Cardiac fibroblast (primary cell): Measurements from ENCODE around the gene GLRX3.

Source experiments
- DNase-seq, 2 donors: peaks; one replicate each; pipeline versions ENCODE4 v3.0.0 to v3.0.0-alpha.2; 2010; ENCODE audit warnings: low read depth in 2 of 2
- H3K4me3 ChIP-seq, 2 donors: replicated peaks in 1 of 2; 1 replicate in 1 of 2; 2 replicates in 1 of 2; pipeline ENCODE4 v1.5.1; 2011; ENCODE audit warnings: low read depth in 2 of 2, low read length in 2 of 2, mild to moderate bottlenecking in 2 of 2, moderate library complexity in 1 of 2
- TF ChIP-seq, protein P1 (sequence below): IDR thresholded peaks from one replicate; pipeline ENCODE4 v1.5.1; 2011; ENCODE audit warnings: low read depth, mild to moderate bottlenecking, low read length, inconsistent platforms

Gene GLRX3

DNA sequence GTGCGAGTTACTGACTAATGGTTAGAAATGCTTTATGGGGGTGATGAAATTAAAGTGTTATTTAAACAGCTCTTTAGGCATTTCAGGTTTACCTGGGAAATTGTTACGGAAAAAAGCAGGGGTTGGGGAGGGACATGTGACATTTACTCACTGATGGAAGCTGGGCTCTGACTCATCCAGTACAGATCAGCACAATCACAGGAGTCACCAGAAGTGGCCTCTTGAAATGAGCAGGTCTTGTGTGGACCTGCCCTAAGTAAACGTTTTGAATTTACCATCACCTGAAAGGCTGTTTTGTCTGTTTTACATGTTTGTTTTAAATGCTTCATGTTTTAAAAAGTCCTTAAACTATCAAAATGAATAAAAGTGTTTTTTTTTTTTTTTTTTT, 2.3 kb downstream of the GLRX3 start:
- TF ChIP-seq, protein P1, sequence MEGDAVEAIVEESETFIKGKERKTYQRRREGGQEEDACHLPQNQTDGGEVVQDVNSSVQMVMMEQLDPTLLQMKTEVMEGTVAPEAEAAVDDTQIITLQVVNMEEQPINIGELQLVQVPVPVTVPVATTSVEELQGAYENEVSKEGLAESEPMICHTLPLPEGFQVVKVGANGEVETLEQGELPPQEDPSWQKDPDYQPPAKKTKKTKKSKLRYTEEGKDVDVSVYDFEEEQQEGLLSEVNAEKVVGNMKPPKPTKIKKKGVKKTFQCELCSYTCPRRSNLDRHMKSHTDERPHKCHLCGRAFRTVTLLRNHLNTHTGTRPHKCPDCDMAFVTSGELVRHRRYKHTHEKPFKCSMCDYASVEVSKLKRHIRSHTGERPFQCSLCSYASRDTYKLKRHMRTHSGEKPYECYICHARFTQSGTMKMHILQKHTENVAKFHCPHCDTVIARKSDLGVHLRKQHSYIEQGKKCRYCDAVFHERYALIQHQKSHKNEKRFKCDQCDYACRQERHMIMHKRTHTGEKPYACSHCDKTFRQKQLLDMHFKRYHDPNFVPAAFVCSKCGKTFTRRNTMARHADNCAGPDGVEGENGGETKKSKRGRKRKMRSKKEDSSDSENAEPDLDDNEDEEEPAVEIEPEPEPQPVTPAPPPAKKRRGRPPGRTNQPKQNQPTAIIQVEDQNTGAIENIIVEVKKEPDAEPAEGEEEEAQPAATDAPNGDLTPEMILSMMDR: no peak
- H3K4me3 ChIP-seq: peak overlapping the region in 1 of 2 donors; percentile 84

DNA sequence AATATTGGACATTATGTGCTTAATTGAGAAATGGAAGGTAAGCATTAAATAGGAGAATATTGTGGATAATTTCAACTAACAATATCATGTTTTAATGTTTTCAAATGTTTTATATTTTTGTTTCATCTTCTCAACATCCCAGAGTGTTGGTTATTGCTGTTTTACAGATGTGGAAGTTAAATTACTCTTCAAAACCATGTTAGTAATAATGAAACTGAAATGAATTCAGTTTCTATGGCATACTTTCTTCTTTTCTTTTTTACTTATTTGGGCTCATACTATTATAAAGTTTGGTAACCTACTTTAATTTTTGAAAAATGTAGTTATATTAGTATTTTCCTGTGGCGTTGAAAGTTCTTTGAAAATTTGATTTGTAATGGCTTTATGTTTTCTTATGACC, 4.2 kb downstream of the GLRX3 start:
- no peak overlapping the region for H3K4me3 ChIP-seq
- DNase-seq: no peak
- TF ChIP-seq, protein P1: no peak

More for the DNA sequence above, 2.3 kb downstream of the GLRX3 start:
- DNase-seq: peak; percentile 19 to 74

DNA sequence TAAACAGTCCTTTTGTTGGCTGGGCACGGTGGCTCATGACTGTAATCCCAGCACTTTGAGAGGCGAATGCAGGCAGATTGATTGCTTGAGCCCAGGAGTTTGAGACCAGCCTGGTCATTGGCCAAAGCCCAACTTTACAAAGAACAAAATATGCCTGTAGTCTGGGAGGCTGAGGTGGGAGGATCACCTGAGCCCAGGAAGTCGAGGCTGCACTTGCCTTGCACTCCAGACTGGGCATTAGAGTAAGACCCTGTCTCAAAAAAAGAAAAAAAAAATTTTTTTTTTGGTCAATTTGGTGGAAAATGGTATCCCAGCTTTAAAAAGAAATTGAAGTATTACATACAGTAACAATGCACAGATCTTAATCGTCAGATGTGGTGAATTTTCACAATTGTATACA, 4.8 kb downstream of the GLRX3 start:
- DNase-seq: no peak
- TF ChIP-seq, protein P1: no peak
- H3K4me3 ChIP-seq: no peak overlapping the region

DNA sequence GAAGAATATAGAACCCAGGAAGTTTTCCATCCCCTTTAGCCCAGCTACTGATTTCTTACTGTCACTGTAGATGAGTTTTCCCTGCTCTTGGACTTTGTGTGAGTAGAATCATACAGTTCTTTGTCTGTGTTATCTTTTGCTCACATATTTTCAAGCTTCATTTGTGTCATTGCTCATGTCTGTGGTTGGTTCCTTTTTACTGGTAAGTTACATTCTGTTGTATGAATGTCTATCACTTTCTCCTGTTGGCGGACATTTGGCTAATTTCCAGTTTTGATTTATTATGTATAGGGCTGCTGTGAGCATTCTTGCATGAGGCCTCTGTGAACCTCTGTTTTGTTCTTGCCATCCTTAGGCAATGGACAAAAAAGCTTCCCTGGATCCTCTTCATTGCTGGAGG, 5.3 kb downstream of the GLRX3 start:
- TF ChIP-seq, protein P1: no peak
- peak in 1 of 2 donors; percentile 35 for DNase-seq
- no peak overlapping the region for H3K4me3 ChIP-seq

DNA sequence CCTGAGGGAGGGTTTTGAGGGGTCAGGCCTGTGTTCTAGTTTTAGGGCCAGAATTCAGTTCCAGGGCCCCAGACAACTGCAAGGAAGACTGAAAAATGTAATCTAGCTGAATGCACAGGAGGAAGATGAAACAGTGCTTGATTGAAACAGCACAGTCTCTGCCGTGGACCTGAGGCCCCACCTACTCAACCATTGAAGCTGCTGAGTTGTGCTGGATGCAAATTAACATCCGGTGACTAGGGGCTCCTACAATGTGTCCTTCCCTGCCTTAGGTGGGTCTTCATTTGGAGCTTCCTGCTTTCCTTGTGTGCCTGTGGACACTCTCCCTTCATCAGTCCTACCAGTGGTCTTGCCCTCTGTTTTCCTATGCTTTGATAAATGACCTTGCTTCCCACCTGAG, 5.7 kb downstream of the GLRX3 start:
- TF ChIP-seq, protein P1: no peak
- no peak overlapping the region for H3K4me3 ChIP-seq
- no peak for DNase-seq

DNA sequence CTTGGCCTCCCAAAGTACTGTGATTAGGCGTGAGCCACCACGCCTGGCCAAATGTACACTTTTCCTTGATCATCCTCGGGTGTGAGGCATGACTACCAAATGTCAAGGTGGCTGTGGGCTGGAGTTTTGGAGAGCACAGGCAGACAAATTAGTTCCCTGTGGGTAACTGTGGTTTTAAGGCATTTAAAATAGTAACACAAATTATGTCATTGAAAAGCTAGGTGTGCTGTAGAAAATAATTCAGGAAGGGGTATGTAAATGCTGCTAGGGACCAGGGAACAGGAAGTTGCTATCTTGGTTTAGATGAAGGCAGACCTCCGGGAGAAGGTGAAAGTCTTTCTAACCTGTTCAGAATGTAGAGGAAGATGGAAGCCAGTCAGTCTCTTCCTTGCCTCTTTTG, 9.9 kb downstream of the GLRX3 start:
- TF ChIP-seq, protein P1: no peak
- no peak overlapping the region for H3K4me3 ChIP-seq
- no peak for DNase-seq

DNA sequence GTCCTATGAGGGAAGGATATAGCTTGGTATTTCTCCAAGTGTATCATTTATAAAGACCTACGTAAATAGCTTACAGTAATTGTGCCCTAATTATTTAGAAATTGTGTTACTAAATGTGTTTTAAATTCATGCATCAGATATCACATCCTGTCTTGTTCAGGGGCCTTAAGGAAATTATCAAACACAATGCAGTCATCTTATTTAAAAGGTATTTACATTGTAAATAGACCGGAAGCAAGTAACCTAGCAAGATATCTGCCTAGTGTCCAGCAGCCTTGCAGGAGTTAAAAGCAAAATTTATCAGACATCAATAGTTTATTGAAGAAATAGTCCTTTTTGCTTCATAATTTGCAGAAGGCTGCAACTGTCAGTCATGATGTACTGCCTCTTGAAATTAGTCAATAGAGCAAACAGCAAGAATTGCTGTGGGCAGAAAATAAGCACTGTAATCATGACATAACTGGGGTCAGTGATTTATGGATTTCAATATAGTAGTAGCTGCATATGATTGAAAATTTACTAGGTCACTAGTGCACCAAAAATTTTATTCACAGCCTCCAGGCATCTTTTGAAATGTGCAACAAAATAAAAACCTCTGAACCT, 23.1 kb downstream of the GLRX3 start:
- no peak overlapping the region for H3K4me3 ChIP-seq
- DNase-seq: no peak
- TF ChIP-seq, protein P1: no peak
